Testis (tissue), 2 donors: Measurements from ENCODE around the gene SNX13.

Experiments used
- CTCF ChIP-seq, 3 experiments: fragments of 450-650 bp in 2 of 3; fragments of 200-600 bp in 1 of 3; sonication (generic) in 1 of 3; IDR thresholded peaks; one replicate each; pipeline ENCODE4 v1.5.1; 2016 to 2019; ENCODE audit warnings: antibody characterized with exemption in 3 of 3, mild to moderate bottlenecking in 2 of 3, moderate library complexity in 1 of 3
- POLR2A ChIP-seq: fragments of 450-650 bp; IDR thresholded peaks from one replicate; pipeline ENCODE4 v1.6.1; 2017; ENCODE audit warnings: antibody characterized with exemption, mild to moderate bottlenecking, moderate library complexity

GRCh38 chr7:17816903-17817302 is 123.4 kb downstream of the SNX13 start:
- TF ChIP-seq CTCF (IDR thresholded peaks at IDR 0.05) (no peak), POLR2A (no peak)
